Upper lobe of left lung (tissue), 4 donors: Measurements from ENCODE around the gene PBX2.

Source experiments
- CTCF ChIP-seq, 6 experiments: fragments of 450-650 bp in 4 of 6; fragments of 200-600 bp in 2 of 6; sonication (generic) in 2 of 6; IDR thresholded peaks; one replicate each; pipeline ENCODE4 v1.5.1; 2016 to 2019; ENCODE audit warnings: antibody characterized with exemption in 6 of 6
- POLR2A ChIP-seq, 4 donors: fragments of 450-650 bp; IDR thresholded peaks; one replicate each; pipeline ENCODE4 v1.5.1; 2016 to 2017; ENCODE audit warnings: antibody characterized with exemption in 4 of 4, mild to moderate bottlenecking in 2 of 4

GRCh38 chr6:32177788-32178546 lies 12.0 kb downstream of the PBX2 start, which contains the start of gene RNF5:
- TF ChIP-seq CTCF (IDR thresholded peaks at IDR 0.05) (no peak), POLR2A (IDR thresholded peaks at IDR 0.05) (peak in 2 of 4 donors; percentile 33 to 41)
